Kidney (tissue), 14 donors: ENCODE data around the gene CDK2. TPM values are rescaled to one million over a fixed set of nuclear protein-coding genes. Genes with fewer than 3 reads are reported as not detected.

Experiments used
- DNase-seq, 5 donors: peaks; one replicate each; pipeline ENCODE4 v3.0.0-alpha.2; 2013 to 2020
- FAIRE-seq: peaks from 2 replicates; lab custom pipeline; 2012; peaks lifted over from hg19 to GRCh38; lab: Jason Lieb, UNC
- H3K27ac ChIP-seq, 2 donors: one replicate each; pipeline ENCODE4 v1.7.0; 2013; ENCODE audit warnings: low read depth in 2 of 2, low read length in 2 of 2, inconsistent platforms in 1 of 2
- H3K27me3 ChIP-seq: one replicate; pipeline ENCODE4 v1.7.1; 2013; ENCODE audit warnings: low read length, inconsistent platforms; ENCODE audit not compliant: control insufficient read depth, insufficient read depth
- H3K36me3 ChIP-seq, 3 donors: one replicate each; pipeline versions ENCODE4 v1.7.0 to v1.7.1; 2013; ENCODE audit warnings: low read length in 3 of 3, control low read depth in 1 of 3, inconsistent platforms in 1 of 3; ENCODE audit not compliant: insufficient read depth in 3 of 3, control insufficient read depth in 2 of 3
- H3K4me1 ChIP-seq, 3 donors: one replicate each; pipeline versions ENCODE4 v1.7.0 to v1.7.1; 2013; ENCODE audit warnings: low read length in 3 of 3, inconsistent platforms in 1 of 3, low read depth in 1 of 3; ENCODE audit not compliant: control insufficient read depth in 2 of 3, insufficient read depth in 2 of 3
- H3K4me3 ChIP-seq, 3 donors: one replicate each; pipeline versions ENCODE4 v1.7.0 to v1.8.1; 2013; ENCODE audit warnings: low read length in 3 of 3, control low read depth in 1 of 3, inconsistent platforms in 1 of 3
- H3K9ac ChIP-seq, 3 donors: one replicate each; pipeline versions ENCODE4 v1.7.0 to v1.7.1; 2013; ENCODE audit warnings: low read length in 3 of 3, control low read depth in 1 of 3, inconsistent platforms in 1 of 3
- H3K9me3 ChIP-seq, 3 donors: one replicate each; pipeline versions ENCODE4 v1.7.0 to v1.7.1; 2013; ENCODE audit warnings: low read length in 3 of 3, control low read depth in 1 of 3, inconsistent platforms in 1 of 3; ENCODE audit not compliant: control insufficient read depth in 2 of 3, insufficient read depth in 1 of 3
- CTCF ChIP-seq: IDR thresholded peaks from 3 replicates; pipeline ENCODE4 v1.5.1; 2012; ENCODE audit warnings: mild to moderate bottlenecking, moderate library complexity, borderline replicate concordance; ENCODE audit not compliant: insufficient read depth; ENCODE audit errors: extremely low read depth
- intact Hi-C: fragments of 100-400 bp; cut with DNase I; formaldehyde crosslinking; loops from one replicate; pipeline ENCODE4 v1.11.1; 2022
- polyA plus RNA-seq: library from polyadenylated mRNA; stranded (reverse); fragments of 350-450 nt; fragmentation: Illumina TruSeq; extraction: RNeasy Lipid Tissue Mini Kit (QIAGEN cat#74804); gene quantifications from one replicate; pipeline ENCODE4 v1.2.3, GENCODE V29; 2014; ENCODE audit warnings: low read depth, low replicate concordance; ENCODE audit not compliant: insufficient read depth
- total RNA-seq: library from RNA; stranded (reverse); fragmentation: NEBNext Ultra II Directional; extraction: Animal tissue kit (Norgen Biotek cat#: 25700); gene quantifications from one replicate; pipeline ENCODE4 v1.2.1, GENCODE V29; 2021
- donor health status: control.
- donor health status: control.
- donor health status: control.
- donor health status: control.
- donor health status: control.
- donor health status: DM: yes; HTN: yes; CAD: no.
- donor health status: Normal renal cell carcinoma (clear cell type).

CDK2 gene
- total and polyA plus RNA-seq, 2 donors from 2014 or later: 7.6 to 23.2 TPM

GRCh38 chr12:55965941-55966407 is 656 bp upstream of the CDK2 start, which contains the start of gene PMEL:
TSS of gene PMEL (minus strand) at chr12:55966042. CDS start at chr12:55966011, 31 bp downstream.
- no peaks in the 10 kb centered on the region for H3K9me3 ChIP-seq
- TF ChIP-seq CTCF: no peak
- intact Hi-C loops: no loop called here
- H3K27ac ChIP-seq: peak within 1 kb of the TSS; percentile 29 to 70
- peak within 1 kb of the TSS; percentile 75 to 87 (median 84) for H3K4me3 ChIP-seq
- H3K27me3 ChIP-seq: no peaks in the 10 kb centered on the region
- H3K9ac ChIP-seq: peak within 1 kb of the TSS; percentile 66 to 87 (median 66)
- peaks cover 0 to 12% (median 5%) of the 10 kb centered on the region in 3 donors for H3K4me1 ChIP-seq
- no peak for DNase-seq
- FAIRE-seq: no peak
- H3K36me3 ChIP-seq: no peaks in the 10 kb centered on the region

GRCh38 chr12:55969356-55969755 is 2.7 kb downstream of the CDK2 start:
- intact Hi-C loops: no loop called here

GRCh38 chr12:55970775-55971174 is 4.1 kb downstream of the CDK2 start:
- Histone ChIP-seq H3K27me3 (no peaks in the 10 kb centered on the region), H3K36me3 (peaks cover 0 to 2% (median 0%) of the 10 kb centered on the region in 3 donors), H3K4me3 (no peak overlapping the region), H3K9ac (no peak overlapping the region), H3K9me3 (no peaks in the 10 kb centered on the region), H3K27ac (no peak overlapping the region), H3K4me1 (peaks cover 3 to 21% (median 8%) of the 10 kb centered on the region in 3 donors)
- DNase-seq (no peak), FAIRE-seq (no peak)
- no peak for TF ChIP-seq CTCF
- intact Hi-C loops: no loop called here

More at GRCh38 chr12:55969356-55969755, 2.7 kb downstream of the CDK2 start:
- TF ChIP-seq CTCF: no peak
- H3K36me3 ChIP-seq: peaks cover 0 to 2% (median 0%) of the 10 kb centered on the region in 3 donors
- FAIRE-seq (no peak), DNase-seq (no peak)
- H3K4me3 ChIP-seq: no peak overlapping the region
- H3K27ac ChIP-seq: no peak overlapping the region
- no peaks in the 10 kb centered on the region for H3K9me3 ChIP-seq
- no peak overlapping the region for H3K9ac ChIP-seq
- no peaks in the 10 kb centered on the region for H3K27me3 ChIP-seq
- H3K4me1 ChIP-seq: peaks cover 3 to 15% (median 8%) of the 10 kb centered on the region in 3 donors
